Activated naive CD4-positive, alpha-beta T cell treated with anti-CD3 and anti-CD28 coated beads for 36 hours (primary cell): Measurements from ENCODE around the gene OR11L1. TPM values are rescaled to one million over a fixed set of nuclear protein-coding genes. Genes with fewer than 3 reads are reported as not detected.

Experiments used
- total RNA-seq, 2 experiments: library from RNA; stranded (reverse); gene quantifications; one replicate each; pipeline ENCODE4 v1.2.3, GENCODE V29; 2021

The OR11L1 gene
- total RNA-seq, 2 experiments from 2014 or later: not detected

Other genes starting within 250 kb of the OR11L1 start
- not detected for gene OR2G3, start 236.3 kb downstream of the OR11L1 start, total RNA-seq
- gene OR13G1, start 162.2 kb downstream of the OR11L1 start, total RNA-seq: not detected
- not detected for gene OR6F1, start 125.2 kb downstream of the OR11L1 start, total RNA-seq
- gene OR14K1, start 103.3 kb downstream of the OR11L1 start, total RNA-seq: not detected
- not detected for gene OR14A2, start 93.8 kb downstream of the OR11L1 start, total RNA-seq
- not detected for gene OR1C1, start 81.3 kb downstream of the OR11L1 start, total RNA-seq
- not detected for gene OR14A16, start 17.8 kb downstream of the OR11L1 start, total RNA-seq
- gene TRIM58, start 15.3 kb upstream of the OR11L1 start, total RNA-seq: under 1 TPM; 0.12 to 0.17 TPM
- gene OR2W3, start 53.7 kb upstream of the OR11L1 start, total RNA-seq: not detected
- not detected for gene OR2T8, start 78.4 kb upstream of the OR11L1 start, total RNA-seq
- not detected for gene OR2AJ1, start 83.0 kb upstream of the OR11L1 start, total RNA-seq
- gene OR2L8, start 107.0 kb upstream of the OR11L1 start, total RNA-seq: under 1 TPM in 1 of 2 experiments, not detected in 1; 0.21 TPM
- gene OR2AK2, start 123.3 kb upstream of the OR11L1 start, total RNA-seq: not detected
- gene OR2L5, start 171.8 kb upstream of the OR11L1 start, total RNA-seq: not detected
- gene OR2L2, start 188.2 kb upstream of the OR11L1 start, total RNA-seq: not detected
- gene OR2L3, start 204.9 kb upstream of the OR11L1 start, total RNA-seq: not detected